Osteoblast (primary cell): ENCODE data around the gene NATD1. TPM values are rescaled to one million over a fixed set of nuclear protein-coding genes. Genes with fewer than 3 reads are reported as not detected.

ENCODE experiments used
- DNase-seq: peaks from one replicate; pipeline ENCODE4 v3.0.0; 2011; ENCODE audit warnings: low spot score, mixed read lengths; ENCODE audit not compliant: insufficient read length; ENCODE audit errors: missing footprints
- H2AFZ ChIP-seq: 2 replicates; pipeline ENCODE4 v1.6.0; 2011; ENCODE audit warnings: mild to moderate bottlenecking, low read length
- H3K27ac ChIP-seq: 2 replicates; pipeline ENCODE4 v1.5.1; 2011; ENCODE audit warnings: mild to moderate bottlenecking, low read depth, low read length, moderate library complexity
- H3K27me3 ChIP-seq: 2 replicates; pipeline ENCODE4 v1.6.0; 2012; ENCODE audit warnings: mild to moderate bottlenecking, control low read depth, inconsistent platforms, low read length, moderate library complexity; ENCODE audit not compliant: insufficient read depth
- H3K36me3 ChIP-seq: 2 replicates; pipeline ENCODE4 v1.5.1; 2011; ENCODE audit warnings: mild to moderate bottlenecking, low read length, control low read depth, moderate library complexity; ENCODE audit not compliant: insufficient read depth
- H3K4me1 ChIP-seq: 2 replicates; pipeline ENCODE4 v1.5.1; 2011; ENCODE audit warnings: mild to moderate bottlenecking, low read length, control low read depth, moderate library complexity; ENCODE audit not compliant: insufficient read depth
- H3K4me2 ChIP-seq: 2 replicates; pipeline ENCODE4 v1.6.0; 2011; ENCODE audit warnings: mild to moderate bottlenecking, low read length; ENCODE audit not compliant: insufficient read depth
- H3K4me3 ChIP-seq: fragments of 200-600 bp; sonication (generic); 3 replicates; pipeline ENCODE4 v1.5.1; 2012; ENCODE audit warnings: mild to moderate bottlenecking, low read length, inconsistent platforms; ENCODE audit not compliant: insufficient read depth
- H3K79me2 ChIP-seq: 2 replicates; pipeline ENCODE4 v1.6.0; 2012; ENCODE audit warnings: mild to moderate bottlenecking, low read length, control low read depth, inconsistent platforms; ENCODE audit not compliant: insufficient read depth
- H3K9me3 ChIP-seq: 2 replicates; pipeline ENCODE4 v1.5.1; 2011; ENCODE audit warnings: low read depth, low read length, control low read depth
- H4K20me1 ChIP-seq: 2 replicates; pipeline ENCODE4 v1.6.0; 2012; ENCODE audit warnings: mild to moderate bottlenecking, low read length, control low read depth; ENCODE audit not compliant: insufficient read depth
- CTCF ChIP-seq: IDR thresholded peaks from 2 replicates; pipeline ENCODE4 v1.5.1; 2011; ENCODE audit warnings: mild to moderate bottlenecking, low read depth, low read length, moderate library complexity; ENCODE audit errors: extremely low read depth
- total RNA-seq: library from RNA; depleted of rRNA; stranded (reverse); fragments of >200 nt; gene quantifications from 2 replicates; pipeline ENCODE4 v1.2.3, GENCODE V29; 2012

The NATD1 gene
- total RNA-seq, 1 donor, result 15.2 TPM

GRCh38 chr17:21291862-21292261 lies 38.7 kb upstream of the NATD1 start:
- Histone ChIP-seq H3K4me1 (peaks cover 37% of the 10 kb centered on the region), H3K36me3 (peaks cover 37% of the 10 kb centered on the region), H3K27ac (no peak overlapping the region), H3K4me2 (no peak overlapping the region), H4K20me1 (peaks cover 92% of the 10 kb centered on the region), H3K79me2 (peaks cover 100% of the 10 kb centered on the region), H2AFZ (no peak overlapping the region), H3K9me3 (no peaks in the 10 kb centered on the region), H3K4me3 (no peak overlapping the region), H3K27me3 (no peaks in the 10 kb centered on the region)
- DNase-seq, result peak; percentile 71
- no peak for TF ChIP-seq CTCF

GRCh38 chr17:21291357-21291756 lies 38.1 kb upstream of the NATD1 start:
- DNase-seq, result peak; percentile 74
- H3K79me2 ChIP-seq, result peaks cover 99% of the 10 kb centered on the region
- no peak overlapping the region for H2AFZ ChIP-seq
- peaks cover 38% of the 10 kb centered on the region for H3K4me1 ChIP-seq
- H3K4me2 ChIP-seq, result no peak overlapping the region
- no peaks in the 10 kb centered on the region for H3K9me3 ChIP-seq
- H3K36me3 ChIP-seq, result peaks cover 37% of the 10 kb centered on the region
- no peaks in the 10 kb centered on the region for H3K27me3 ChIP-seq
- no peak overlapping the region for H3K4me3 ChIP-seq
- H4K20me1 ChIP-seq, result peaks cover 90% of the 10 kb centered on the region
- no peak overlapping the region for H3K27ac ChIP-seq
- TF ChIP-seq CTCF, result no peak

GRCh38 chr17:21289902-21290571 lies 36.8 kb upstream of the NATD1 start:
- Histone ChIP-seq H4K20me1 (peaks cover 89% of the 10 kb centered on the region), H3K79me2 (peaks cover 98% of the 10 kb centered on the region), H3K27ac (peak overlapping the region; percentile 99), H3K36me3 (peaks cover 37% of the 10 kb centered on the region), H3K9me3 (no peaks in the 10 kb centered on the region), H2AFZ (no peak overlapping the region), H3K4me3 (no peak overlapping the region), H3K4me2 (peak overlapping the region; percentile 20), H3K27me3 (no peaks in the 10 kb centered on the region), H3K4me1 (peaks cover 36% of the 10 kb centered on the region)
- TF ChIP-seq CTCF, result no peak
- DNase-seq, result peak; percentile 77

- Histone ChIP-seq H3K79me2 (peaks cover 96% of the 10 kb centered on the region), H3K9me3 (no peaks in the 10 kb centered on the region), H2AFZ (no peak overlapping the region), H3K36me3 (peaks cover 37% of the 10 kb centered on the region), H3K4me2 (peak overlapping the region; percentile 97), H4K20me1 (peaks cover 84% of the 10 kb centered on the region), H3K27ac (peak overlapping the region; percentile 99), H3K4me3 (peak overlapping the region; percentile 33), H3K27me3 (no peaks in the 10 kb centered on the region), H3K4me1 (peaks cover 36% of the 10 kb centered on the region)
- no peak for TF ChIP-seq CTCF
- peak; percentile 83 for DNase-seq
Observed at GRCh38 chr17:21289175-21289901, 36.1 kb upstream of the NATD1 start.
